HepG2 (cell line): Measurements from ENCODE around the gene NPPA. TPM values are rescaled to one million over a fixed set of nuclear protein-coding genes. Genes with fewer than 3 reads are reported as not detected.
A peak's percentile ranks its signal among the peaks of the same experiment; 100 is the strongest.

Experiments used
- ATAC-seq: fragments of 200-7000 bp; cut with Tn5 transposase; 3 replicates; pipeline ENCODE4 v1.9.1; 2020; ENCODE audit warnings: mild to moderate bottlenecking, moderate library complexity
- BruUV-seq: library from RNA; stranded (reverse); fragments of 400-500 nt; replicated peaks from 2 replicates; lab custom pipeline; 2021; lab: Mats Ljungman, UMichigan
- CTCF ChIA-PET: fragments of 300-600 bp; formaldehyde crosslinking; extraction: SDS; loops from one replicate; lab custom pipeline; 2021; ENCODE audit warnings: low total read pairs, inconsistent platforms, low intra/inter-chr PET ratio; lab: Yijun Ruan, JAX
- POLR2A ChIA-PET: fragments of 350-600 bp; sonication (Branson Sonifier 250); formaldehyde crosslinking; loops from one replicate; lab custom pipeline; 2020; ENCODE audit warnings: antibody characterized with exemption, inconsistent platforms; lab: Yijun Ruan, JAX
- DNase-seq: peaks from one replicate; pipeline ENCODE4 v3.0.0-alpha.2; 2015; ENCODE audit warnings: low spot score
- FAIRE-seq: peaks from 3 replicates; lab custom pipeline; 2011; peaks lifted over from hg19 to GRCh38; lab: Jason Lieb, UNC
- H2AFZ ChIP-seq: one replicate; pipeline ENCODE4 v1.6.1; 2011; ENCODE audit warnings: low read length, inconsistent platforms
- H3K27ac ChIP-seq: fragments of 300-600 bp; 3 replicates; pipeline ENCODE4 v1.8.0; 2011; ENCODE audit warnings: mixed run types, mild to moderate bottlenecking, mixed read lengths, low read length, inconsistent platforms; ENCODE audit not compliant: insufficient read depth; ENCODE audit errors: extremely low read length
- H3K27me3 ChIP-seq, 2 experiments: fragments of 200-600 bp in 1 of 2; 2 replicates in 1 of 2; 3 replicates in 1 of 2; pipeline versions ENCODE4 v1.6.0 to v1.8.0; 2011; ENCODE audit warnings: low read length in 2 of 2, mild to moderate bottlenecking in 2 of 2, moderate library complexity in 2 of 2, inconsistent platforms in 1 of 2; ENCODE audit not compliant: insufficient read depth in 2 of 2, control insufficient read depth in 1 of 2
- H3K36me3 ChIP-seq, 2 experiments: fragments of 200-600 bp in 1 of 2; replicated peaks in 1 of 2; 2 replicates in 1 of 2; 3 replicates in 1 of 2; pipeline versions ENCODE4 v1.5.1 to v1.8.0; 2011; ENCODE audit warnings: low read length in 2 of 2, inconsistent platforms in 1 of 2; ENCODE audit not compliant: insufficient read depth in 2 of 2, control insufficient read depth in 1 of 2
- H3K4me1 ChIP-seq: 2 replicates; pipeline ENCODE4 v1.5.1; 2012; ENCODE audit warnings: low read length, inconsistent platforms; ENCODE audit not compliant: insufficient read depth
- H3K4me2 ChIP-seq: 2 replicates; pipeline ENCODE4 v1.6.0; 2011; ENCODE audit warnings: low read depth, low read length, inconsistent platforms
- H3K4me3 ChIP-seq, 3 experiments: fragments of 200-600 bp in 1 of 3; sonication (generic), shearing (Covaris generic) in 1 of 3; replicated peaks in 1 of 3; 2 replicates each; pipeline ENCODE4 v1.5.1; 2011 to 2016; ENCODE audit warnings: low read length in 3 of 3, inconsistent platforms in 2 of 3, low read depth in 2 of 3, mild to moderate bottlenecking in 2 of 3, control low read depth in 1 of 3, mixed read lengths in 1 of 3; ENCODE audit not compliant: insufficient read depth in 1 of 3
- H3K79me2 ChIP-seq: one replicate; pipeline ENCODE4 v1.6.1; 2011; ENCODE audit warnings: low read length, inconsistent platforms; ENCODE audit not compliant: insufficient read depth
- H3K9ac ChIP-seq: 2 replicates; pipeline ENCODE4 v1.6.0; 2011; ENCODE audit warnings: mild to moderate bottlenecking, low read depth, low read length, inconsistent platforms; ENCODE audit not compliant: insufficient read depth
- H3K9me3 ChIP-seq: 2 replicates; pipeline ENCODE4 v1.5.1; 2012; ENCODE audit warnings: mild to moderate bottlenecking, low read length
- H4K20me1 ChIP-seq: 2 replicates; pipeline ENCODE4 v1.6.0; 2011; ENCODE audit warnings: inconsistent platforms, mild to moderate bottlenecking, low read length, moderate library complexity; ENCODE audit not compliant: insufficient read depth
- RFXAP ChIP-seq: sonication (generic); formaldehyde crosslinking; IDR thresholded peaks from 2 replicates; pipeline ENCODE4 v1.4.0; 2020; ENCODE audit warnings: missing genetic modification reagents, borderline replicate concordance
- ZFP36 ChIP-seq: fragments of 150-350 bp; IDR thresholded peaks from 2 replicates; pipeline ENCODE4 v1.6.1; 2018; ENCODE audit warnings: borderline replicate concordance, low read length, low read depth; ENCODE audit not compliant: partially characterized antibody
- ZNF263 ChIP-seq: sonication (generic); formaldehyde crosslinking; IDR thresholded peaks from 2 replicates; pipeline ENCODE4 v1.4.0; 2020; ENCODE audit warnings: missing genetic modification reagents
- ZNF407 ChIP-seq: sonication (generic); formaldehyde crosslinking; IDR thresholded peaks from one replicate; pipeline ENCODE4 v1.5.1; 2020; ENCODE audit warnings: mild to moderate bottlenecking, missing genetic modification reagents; ENCODE audit errors: not compliant biosample characterization
- ZNF556 ChIP-seq: sonication (generic); formaldehyde crosslinking; IDR thresholded peaks from 2 replicates; pipeline ENCODE4 v1.4.0; 2020; ENCODE audit warnings: mild to moderate bottlenecking, missing genetic modification reagents, borderline replicate concordance
- WGBS: methylation state at CpG from one replicate; pipeline ENCODE4 v1.1.6; 2017; ENCODE audit warnings: low lambda C conversion rate; 5-methylcytosine and 5-hydroxymethylcytosine counted together
- in situ Hi-C: cut with HindIII; loops from 2 replicates; pipeline ENCODE4 v1.10.0; 2017; ENCODE audit warnings: low pct_unique_long_range_greater_than_20kb; ENCODE audit not compliant: extremely low pct_ligation_motif_present
- intact Hi-C: fragments of 100-400 bp; cut with micrococcal nuclease; formaldehyde crosslinking; loops from one replicate; pipeline ENCODE4 v1.10.0; 2022; ENCODE audit not compliant: unreplicated experiment
- polyA plus RNA-seq, 8 experiments: library from polyadenylated mRNA; depleted of rRNA in 3 of 8; stranded (reverse) in 7 of 8; unstranded in 1 of 8; fragments of >200 nt; fragmentation: Illumina TruSeq in 4 of 8; extraction: Trizol in 4 of 8; gene quantifications; 2 replicates each; pipeline versions ENCODE4 v1.2.1 to v1.2.3, GENCODE V29; 2011 to 2016; ENCODE audit warnings: low read depth in 4 of 8, missing spikeins in 1 of 8, mixed read lengths in 1 of 8; ENCODE audit not compliant: insufficient read depth in 1 of 8
- total RNA-seq, 5 experiments: library from RNA; depleted of rRNA; stranded (reverse); fragments of >200 nt; fragmentation: Illumina TruSeq; extraction: Trizol; gene quantifications; 2 replicates each; pipeline ENCODE4 v1.2.3, GENCODE V29; 2016; ENCODE audit warnings: low read depth in 1 of 5

Gene NPPA
- total and polyA plus RNA-seq, 2 of the 13 experiments (the other 11 are each of a cell fraction or from before 2014, with no cell fraction given) = not detected

- intact Hi-C loops = no loop called here
- CTCF ChIA-PET = no interaction called here
- 42% methylated on average over 6 of the region's 6 CpGs for WGBS
Observed at GRCh38 chr1:11877074-11877473, 29.5 kb upstream of the NPPA start.

GRCh38 chr1:11875094-11875493 is 27.5 kb upstream of the NPPA start:
- no peaks in the 10 kb centered on the region for H4K20me1 ChIP-seq
- H3K4me3 ChIP-seq = no peak overlapping the region
- CTCF ChIA-PET = no interaction called here
- POLR2A ChIA-PET = no interaction called here
- H3K4me1 ChIP-seq = peaks cover 44% of the 10 kb centered on the region
- H3K27me3 ChIP-seq = peaks cover 3 to 35% of the 10 kb centered on the region in 2 experiments
- H3K79me2 ChIP-seq = no peaks in the 10 kb centered on the region
- no peak for ATAC-seq
- intact Hi-C loops = no loop called here
- no peaks in the 10 kb centered on the region for H3K36me3 ChIP-seq
- H3K4me2 ChIP-seq = no peak overlapping the region
- no peak overlapping the region for H2AFZ ChIP-seq
- in situ Hi-C loops = no loop called here
- BruUV-seq = no TSS peak
- TF ChIP-seq ZNF263 (CRISPR knock-in tag) = peak; percentile 68; the same call in 1 of the 2 replicates
- TF ChIP-seq ZNF407 = no peak
- DNase-seq = no peak
- no peak for FAIRE-seq
- no peaks in the 10 kb centered on the region for H3K9me3 ChIP-seq
- H3K9ac ChIP-seq = no peak overlapping the region
- WGBS = 33% methylated on average over 1 of the region's 10 CpGs
- H3K27ac ChIP-seq = no peak overlapping the region

More at GRCh38 chr1:11877074-11877473, 29.5 kb upstream of the NPPA start:
- H3K27ac ChIP-seq = no peak overlapping the region
- no peak for FAIRE-seq
- H3K79me2 ChIP-seq = no peaks in the 10 kb centered on the region
- in situ Hi-C loops = no loop called here
- no peak overlapping the region for H2AFZ ChIP-seq
- TF ChIP-seq ZNF556 (CRISPR knock-in tag) = no peak
- no peak for TF ChIP-seq ZFP36
- TF ChIP-seq RFXAP = no peak
- peaks cover 4 to 36% of the 10 kb centered on the region in 2 experiments; a peak in 4 of 5 replicates for H3K27me3 ChIP-seq
- no peaks in the 10 kb centered on the region for H4K20me1 ChIP-seq
- BruUV-seq = no TSS peak
- H3K4me1 ChIP-seq = peaks cover 64% of the 10 kb centered on the region
- no peak overlapping the region for H3K9ac ChIP-seq
- ATAC-seq = no peak
- POLR2A ChIA-PET = interaction anchor here (1.5 kb wide), 1 partner anchor 32 kb away, joined by 5 read pairs; no protein-coding TSS in a partner anchor
- H3K9me3 ChIP-seq = no peaks in the 10 kb centered on the region
- H3K4me3 ChIP-seq = no peak overlapping the region
- no peak for DNase-seq
- no peaks in the 10 kb centered on the region for H3K36me3 ChIP-seq
- no peak overlapping the region for H3K4me2 ChIP-seq
